Uterus (tissue), 4 donors: ENCODE measurements around the gene CELSR1. TPM values are rescaled to one million over a fixed set of nuclear protein-coding genes. Genes with fewer than 3 reads are reported as not detected.

Experiments
- DNase-seq, 2 donors: peaks; one replicate each; pipeline ENCODE4 v3.0.0-alpha.2; 2019 to 2020
- H3K27ac ChIP-seq, 2 donors: fragments of 200-600 bp; sonication (generic); 1 replicate in 1 of 2; 2 replicates in 1 of 2; pipeline ENCODE4 v1.5.1; 2016 to 2018
- H3K27me3 ChIP-seq, 2 donors: fragments of 200-600 bp; sonication (generic); one replicate each; pipeline ENCODE4 v1.5.1; 2018 to 2019; ENCODE audit warnings: control low read depth in 1 of 2
- H3K36me3 ChIP-seq, 2 donors: fragments of 200-600 bp; sonication (generic); one replicate each; pipeline ENCODE4 v1.5.1; 2019; ENCODE audit warnings: control low read depth in 1 of 2
- H3K4me1 ChIP-seq, 2 donors: fragments of 200-600 bp; sonication (generic); one replicate each; pipeline ENCODE4 v1.5.1; 2018 to 2019; ENCODE audit warnings: control low read depth in 1 of 2
- H3K4me3 ChIP-seq, 2 donors: fragments of 200-600 bp; sonication (generic); 1 replicate in 1 of 2; 2 replicates in 1 of 2; pipeline ENCODE4 v1.5.1; 2018 to 2019; ENCODE audit warnings: mild to moderate bottlenecking in 1 of 2
- H3K9me3 ChIP-seq, 2 donors: fragments of 200-600 bp; sonication (generic); one replicate each; pipeline ENCODE4 v1.5.1; 2019; ENCODE audit warnings: control low read depth in 1 of 2
- POLR2A ChIP-seq, 2 donors: fragments of 450-650 bp; IDR thresholded peaks; one replicate each; pipeline ENCODE4 v1.6.1; 2016; ENCODE audit warnings: antibody characterized with exemption in 2 of 2, mild to moderate bottlenecking in 1 of 2, moderate library complexity in 1 of 2
- intact Hi-C: fragments of 100-400 bp; cut with DNase I; formaldehyde crosslinking; loops from one replicate; pipeline ENCODE4 v1.15.1; 2023; ENCODE audit warnings: low total_unique reads
- total RNA-seq, 4 donors: library from RNA; depleted of rRNA in 3 of 4; stranded (reverse); fragments of >200 nt in 3 of 4; gene quantifications; one replicate each; pipeline versions ENCODE4 v1.1.0 to v1.2.4, GENCODE V29; 2014 to 2023
- TF ChIP-seq, protein P1 (sequence below), 4 experiments: fragments of 200-600 bp in 2 of 4; fragments of 450-650 bp in 2 of 4; sonication (generic) in 2 of 4; IDR thresholded peaks; one replicate each; pipeline ENCODE4 v1.5.1; 2016 to 2019; ENCODE audit warnings: antibody characterized with exemption in 4 of 4, mild to moderate bottlenecking in 2 of 4, moderate library complexity in 1 of 4
- donor health status: DM: yes; HTN: yes; CAD: no.

CELSR1 gene
- total RNA-seq, 4 donors from 2014 or later, result 1.5 to 15.8 (median 8.4) TPM

- TF ChIP-seq POLR2A (IDR thresholded peaks at IDR 0.05), result no peak
- TF ChIP-seq, protein P1, sequence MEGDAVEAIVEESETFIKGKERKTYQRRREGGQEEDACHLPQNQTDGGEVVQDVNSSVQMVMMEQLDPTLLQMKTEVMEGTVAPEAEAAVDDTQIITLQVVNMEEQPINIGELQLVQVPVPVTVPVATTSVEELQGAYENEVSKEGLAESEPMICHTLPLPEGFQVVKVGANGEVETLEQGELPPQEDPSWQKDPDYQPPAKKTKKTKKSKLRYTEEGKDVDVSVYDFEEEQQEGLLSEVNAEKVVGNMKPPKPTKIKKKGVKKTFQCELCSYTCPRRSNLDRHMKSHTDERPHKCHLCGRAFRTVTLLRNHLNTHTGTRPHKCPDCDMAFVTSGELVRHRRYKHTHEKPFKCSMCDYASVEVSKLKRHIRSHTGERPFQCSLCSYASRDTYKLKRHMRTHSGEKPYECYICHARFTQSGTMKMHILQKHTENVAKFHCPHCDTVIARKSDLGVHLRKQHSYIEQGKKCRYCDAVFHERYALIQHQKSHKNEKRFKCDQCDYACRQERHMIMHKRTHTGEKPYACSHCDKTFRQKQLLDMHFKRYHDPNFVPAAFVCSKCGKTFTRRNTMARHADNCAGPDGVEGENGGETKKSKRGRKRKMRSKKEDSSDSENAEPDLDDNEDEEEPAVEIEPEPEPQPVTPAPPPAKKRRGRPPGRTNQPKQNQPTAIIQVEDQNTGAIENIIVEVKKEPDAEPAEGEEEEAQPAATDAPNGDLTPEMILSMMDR (IDR thresholded peaks at IDR 0.05), result no peak
- intact Hi-C loops, result no loop called here
- Histone ChIP-seq H3K27me3 (no peaks in the 10 kb centered on the region), H3K36me3 (no peaks in the 10 kb centered on the region), H3K4me1 (peaks cover 0 to 6% of the 10 kb centered on the region in 2 donors), H3K9me3 (no peaks in the 10 kb centered on the region), H3K27ac (peak overlapping the region; percentile 16 to 47), H3K4me3 (peak overlapping the region in 1 of 2 donors; percentile 53)
- no peak for DNase-seq
These were observed 40.9 kb upstream of the CELSR1 start for GRCh38 chr22:46578251-46578823.

DNA sequence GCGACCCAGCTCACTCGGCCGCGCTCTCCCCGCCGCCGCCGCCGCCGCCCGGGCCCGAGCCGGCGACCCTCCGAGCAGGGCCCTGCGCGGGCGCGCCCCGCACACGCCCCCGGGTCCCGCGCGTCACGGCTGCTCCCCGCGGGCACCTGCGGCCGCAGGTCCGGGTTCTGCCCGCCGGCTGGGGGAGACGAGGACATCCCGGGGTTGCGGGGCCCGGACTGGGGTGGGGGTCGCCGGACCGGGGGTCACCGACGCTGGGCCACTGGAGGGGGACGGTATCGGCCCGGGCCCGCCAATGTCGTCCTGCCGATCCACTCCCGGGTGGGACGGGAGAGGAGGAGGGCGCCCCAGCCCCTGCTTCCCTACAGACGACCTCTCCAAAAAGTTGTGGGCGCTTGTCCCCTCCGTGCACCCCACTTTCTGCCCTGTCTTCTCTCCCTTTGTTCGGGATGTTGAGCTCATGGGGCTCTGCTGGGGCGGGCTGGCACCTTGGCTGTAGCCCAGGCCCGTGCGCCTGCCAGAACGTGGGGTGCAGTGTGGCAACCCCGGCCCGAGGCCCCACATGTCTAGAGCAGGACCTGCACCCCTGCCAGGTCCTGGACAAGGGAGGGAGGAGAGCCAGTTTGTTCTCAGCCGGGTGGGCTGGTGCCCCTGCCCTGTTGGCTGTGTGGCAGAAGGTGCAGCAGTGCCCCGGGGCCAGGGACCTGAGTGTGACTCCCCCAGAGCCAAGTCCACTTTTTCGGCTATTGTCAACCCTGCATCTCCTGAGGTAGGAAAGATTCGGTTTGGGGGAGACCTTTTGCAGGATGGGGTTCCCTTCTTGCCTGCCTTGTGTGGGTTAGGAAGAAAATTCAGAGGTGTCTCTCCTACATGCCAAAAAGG lies 40.2 kb upstream of the CELSR1 start:
- no peak for DNase-seq
- TF ChIP-seq POLR2A (IDR thresholded peaks at IDR 0.05), result no peak
- TF ChIP-seq, protein P1 (IDR thresholded peaks at IDR 0.05), result no peak
- Histone ChIP-seq H3K4me3 (peak overlapping the region; percentile 53 to 61), H3K9me3 (no peaks in the 10 kb centered on the region), H3K27me3 (no peaks in the 10 kb centered on the region), H3K36me3 (no peaks in the 10 kb centered on the region), H3K4me1 (peaks cover 0 to 6% of the 10 kb centered on the region in 2 donors), H3K27ac (peak overlapping the region; percentile 52 to 72)
- intact Hi-C loops, result no loop called here

DNA sequence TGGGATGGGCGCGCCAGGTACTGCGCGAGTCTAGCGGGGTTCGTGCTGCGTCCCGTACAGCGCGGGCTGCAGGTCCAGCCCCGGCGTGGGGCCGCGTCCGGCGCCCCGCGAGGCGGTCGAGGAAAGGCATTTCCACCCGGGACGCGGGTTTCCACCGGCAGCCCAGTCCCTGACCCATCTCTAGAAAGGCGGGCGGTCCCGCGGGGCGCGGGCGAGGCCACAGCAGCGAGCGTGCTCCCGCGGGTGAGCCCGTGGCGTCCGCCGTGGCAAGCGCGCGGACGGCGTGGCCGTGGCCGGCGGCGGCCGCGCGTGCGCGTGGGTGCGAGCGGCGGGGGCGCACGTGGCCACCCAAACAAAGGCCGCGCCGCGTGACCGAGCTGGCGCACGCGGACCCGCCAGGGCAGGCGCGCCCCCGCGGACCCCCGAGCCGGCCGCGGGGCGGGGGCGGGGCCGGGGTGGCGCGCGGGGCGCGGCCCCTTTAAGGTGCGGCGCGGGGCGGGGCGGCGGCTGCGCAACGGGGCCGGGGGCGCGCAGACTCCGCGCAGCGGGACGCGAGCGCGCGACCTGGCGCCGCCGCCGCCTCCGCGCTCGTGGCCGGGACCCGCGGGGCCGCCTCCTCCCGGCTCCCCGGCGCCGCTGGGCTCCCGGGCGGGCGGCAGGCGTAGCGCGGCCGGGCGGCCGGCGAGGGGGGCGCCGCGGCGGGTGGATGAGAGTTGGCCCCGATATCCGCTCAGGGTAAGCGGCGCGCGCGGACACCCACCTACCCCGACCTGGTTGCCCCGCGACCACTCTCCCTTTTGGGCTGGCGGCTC lies 39.3 kb upstream of the CELSR1 start:
- Histone ChIP-seq H3K27me3 (no peaks in the 10 kb centered on the region), H3K27ac (peak overlapping the region in 1 of 2 donors; percentile 72), H3K36me3 (no peaks in the 10 kb centered on the region), H3K4me1 (peaks cover 0 to 6% of the 10 kb centered on the region in 2 donors), H3K4me3 (peak overlapping the region; percentile 53 to 61), H3K9me3 (no peaks in the 10 kb centered on the region)
- DNase-seq, result peak in 1 of 2 donors; percentile 53
- TF ChIP-seq, protein P1 (IDR thresholded peaks at IDR 0.05), result no peak
- intact Hi-C loops, result no loop called here

DNA sequence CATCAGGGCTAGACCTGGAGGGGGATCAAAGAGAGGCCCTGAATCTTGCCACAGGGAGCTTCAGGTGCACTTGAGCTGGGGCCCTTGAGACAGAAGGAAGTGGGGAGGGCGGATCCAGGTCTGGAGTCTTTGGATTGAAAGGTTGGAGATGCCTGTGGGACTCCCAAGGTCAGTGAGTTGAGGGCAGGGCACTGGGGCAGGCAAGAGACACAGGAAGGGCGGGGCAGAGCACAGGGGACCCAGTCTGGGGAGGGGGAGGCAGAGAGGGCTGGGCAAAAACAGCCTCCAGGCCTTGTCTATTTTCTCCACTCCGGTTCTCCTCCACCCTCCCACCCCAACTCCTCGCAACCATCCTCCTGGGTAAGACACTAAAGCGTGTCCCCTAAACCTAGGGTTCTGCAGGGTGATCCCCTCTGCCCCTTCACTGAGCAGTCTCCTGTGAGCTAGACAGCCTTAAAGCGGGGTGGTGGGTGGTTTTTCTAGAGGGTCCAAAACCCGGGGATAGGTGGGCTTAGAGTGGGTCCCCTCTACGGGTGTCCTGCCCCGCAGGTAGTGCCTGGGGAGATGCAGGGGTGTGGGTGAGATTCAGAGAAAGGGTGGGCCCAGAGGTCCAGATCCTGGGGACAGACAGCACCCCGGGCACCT lies 38.6 kb upstream of the CELSR1 start:
- Histone ChIP-seq H3K9me3 (no peaks in the 10 kb centered on the region), H3K36me3 (no peaks in the 10 kb centered on the region), H3K27me3 (no peaks in the 10 kb centered on the region), H3K4me1 (peaks cover 0 to 6% of the 10 kb centered on the region in 2 donors), H3K27ac (peak overlapping the region in 1 of 2 donors; percentile 72), H3K4me3 (peak overlapping the region; percentile 41 to 44)
- TF ChIP-seq, protein P1 (IDR thresholded peaks at IDR 0.05), result no peak
- no peak for TF ChIP-seq POLR2A (IDR thresholded peaks at IDR 0.05)
- no peak for DNase-seq
- intact Hi-C loops, result no loop called here
